ENCODE results near the gene CACNA1C.
A peak's percentile ranks its signal among the peaks of the same experiment; 100 is the strongest.

CACNA1C gene

GRCh38 chr12:2492236-2492635 lies 439.4 kb downstream of the CACNA1C start:
- TF ChIP-seq, protein P1, sequence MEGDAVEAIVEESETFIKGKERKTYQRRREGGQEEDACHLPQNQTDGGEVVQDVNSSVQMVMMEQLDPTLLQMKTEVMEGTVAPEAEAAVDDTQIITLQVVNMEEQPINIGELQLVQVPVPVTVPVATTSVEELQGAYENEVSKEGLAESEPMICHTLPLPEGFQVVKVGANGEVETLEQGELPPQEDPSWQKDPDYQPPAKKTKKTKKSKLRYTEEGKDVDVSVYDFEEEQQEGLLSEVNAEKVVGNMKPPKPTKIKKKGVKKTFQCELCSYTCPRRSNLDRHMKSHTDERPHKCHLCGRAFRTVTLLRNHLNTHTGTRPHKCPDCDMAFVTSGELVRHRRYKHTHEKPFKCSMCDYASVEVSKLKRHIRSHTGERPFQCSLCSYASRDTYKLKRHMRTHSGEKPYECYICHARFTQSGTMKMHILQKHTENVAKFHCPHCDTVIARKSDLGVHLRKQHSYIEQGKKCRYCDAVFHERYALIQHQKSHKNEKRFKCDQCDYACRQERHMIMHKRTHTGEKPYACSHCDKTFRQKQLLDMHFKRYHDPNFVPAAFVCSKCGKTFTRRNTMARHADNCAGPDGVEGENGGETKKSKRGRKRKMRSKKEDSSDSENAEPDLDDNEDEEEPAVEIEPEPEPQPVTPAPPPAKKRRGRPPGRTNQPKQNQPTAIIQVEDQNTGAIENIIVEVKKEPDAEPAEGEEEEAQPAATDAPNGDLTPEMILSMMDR (IDR thresholded peaks at IDR 0.05; ENCODE audit: low read depth, low read length) = no peak
- DNase-seq = no peak
- Histone ChIP-seq H3K9me3 (ENCODE audit: severe bottlenecking) (peaks cover 13% of the 10 kb centered on the region), H3K36me3 (peaks cover 9% of the 10 kb centered on the region), H3K4me3 (ENCODE audit: low read depth, low read length) (no peak overlapping the region), H3K27ac (0 out of 2 replicates have a peak overlapping the region, but pooled peaks have one; percentile 30), H3K27me3 (ENCODE audit: insufficient read depth, low read depth, severe bottlenecking) (no peaks in the 10 kb centered on the region)

DNA sequence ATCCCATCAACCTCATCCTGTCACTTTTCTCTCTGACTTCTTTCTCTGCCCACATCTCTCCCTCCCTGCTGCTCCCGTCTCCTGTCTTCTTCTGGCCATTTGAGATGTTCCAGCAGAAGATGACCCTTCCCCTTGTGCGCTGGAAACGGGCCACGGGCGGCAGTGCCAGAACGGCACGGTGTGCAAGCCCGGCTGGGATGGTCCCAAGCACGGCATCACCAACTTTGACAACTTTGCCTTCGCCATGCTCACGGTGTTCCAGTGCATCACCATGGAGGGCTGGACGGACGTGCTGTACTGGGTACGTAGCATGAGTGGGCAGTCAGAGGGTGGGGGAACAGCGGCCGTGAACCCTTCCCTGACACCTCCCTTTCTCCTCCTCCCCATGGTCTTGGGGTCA lies 440.3 kb downstream of the CACNA1C start:
- Histone ChIP-seq H3K9me3 (ENCODE audit: severe bottlenecking) (peaks cover 12% of the 10 kb centered on the region), H3K27me3 (ENCODE audit: insufficient read depth, low read depth, severe bottlenecking) (no peaks in the 10 kb centered on the region), H3K27ac (no peak overlapping the region), H3K36me3 (peaks cover 7% of the 10 kb centered on the region), H3K4me3 (ENCODE audit: low read depth, low read length) (no peak overlapping the region)
- TF ChIP-seq, protein P1 (IDR thresholded peaks at IDR 0.05; ENCODE audit: low read depth, low read length) = no peak
- DNase-seq = no peak

GRCh38 chr12:2494486-2495192 lies 441.9 kb downstream of the CACNA1C start:
- H3K4me3 ChIP-seq (ENCODE audit: low read depth, low read length) = no peak overlapping the region
- no peaks in the 10 kb centered on the region for H3K36me3 ChIP-seq
- H3K9me3 ChIP-seq (ENCODE audit: severe bottlenecking) = peaks cover 5% of the 10 kb centered on the region
- TF ChIP-seq, protein P1 (IDR thresholded peaks at IDR 0.05; ENCODE audit: low read depth, low read length) = no peak
- no peak overlapping the region for H3K27ac ChIP-seq
- no peaks in the 10 kb centered on the region for H3K27me3 ChIP-seq (ENCODE audit: insufficient read depth, low read depth, severe bottlenecking)
- DNase-seq = no peak

DNA sequence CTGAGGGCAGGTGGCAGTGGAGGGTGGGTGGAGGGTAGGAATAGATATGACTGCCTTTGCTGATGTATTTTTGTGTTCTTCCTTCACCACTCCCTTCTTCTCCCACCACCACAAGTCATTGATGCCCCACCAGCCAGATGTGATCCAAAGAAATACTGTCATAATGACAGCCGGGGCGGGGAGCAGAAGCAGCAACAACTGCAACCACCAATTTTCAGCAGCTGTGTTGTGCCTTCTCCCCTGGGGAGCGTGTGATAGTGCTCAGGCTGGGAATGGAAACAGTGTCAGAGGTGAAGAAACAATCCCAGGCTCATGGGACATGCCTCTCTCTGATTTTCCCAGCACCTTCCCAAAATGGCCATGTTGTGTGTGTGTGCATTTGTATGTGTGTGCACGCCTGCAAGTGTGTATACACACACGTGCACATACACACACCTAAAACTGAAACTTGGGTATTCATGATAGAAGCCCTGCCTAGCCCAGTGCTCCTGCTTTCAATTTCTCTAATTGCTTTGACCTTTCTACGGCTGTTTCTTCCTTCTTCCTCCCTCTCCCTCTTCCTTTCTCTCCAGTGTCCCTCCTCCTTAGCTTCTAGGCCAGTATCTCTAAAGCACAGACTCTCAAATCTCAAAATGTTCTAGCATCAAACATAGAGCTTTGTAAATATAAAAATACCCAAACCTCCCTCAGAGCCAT lies 442.8 kb downstream of the CACNA1C start:
- no peak overlapping the region for H3K4me3 ChIP-seq (ENCODE audit: low read depth, low read length)
- no peak overlapping the region for H3K27ac ChIP-seq
- TF ChIP-seq, protein P1 (IDR thresholded peaks at IDR 0.05; ENCODE audit: low read depth, low read length) = no peak
- no peak for DNase-seq
- no peaks in the 10 kb centered on the region for H3K27me3 ChIP-seq (ENCODE audit: insufficient read depth, low read depth, severe bottlenecking)
- no peaks in the 10 kb centered on the region for H3K36me3 ChIP-seq
- H3K9me3 ChIP-seq (ENCODE audit: severe bottlenecking) = peaks cover 8% of the 10 kb centered on the region

DNA sequence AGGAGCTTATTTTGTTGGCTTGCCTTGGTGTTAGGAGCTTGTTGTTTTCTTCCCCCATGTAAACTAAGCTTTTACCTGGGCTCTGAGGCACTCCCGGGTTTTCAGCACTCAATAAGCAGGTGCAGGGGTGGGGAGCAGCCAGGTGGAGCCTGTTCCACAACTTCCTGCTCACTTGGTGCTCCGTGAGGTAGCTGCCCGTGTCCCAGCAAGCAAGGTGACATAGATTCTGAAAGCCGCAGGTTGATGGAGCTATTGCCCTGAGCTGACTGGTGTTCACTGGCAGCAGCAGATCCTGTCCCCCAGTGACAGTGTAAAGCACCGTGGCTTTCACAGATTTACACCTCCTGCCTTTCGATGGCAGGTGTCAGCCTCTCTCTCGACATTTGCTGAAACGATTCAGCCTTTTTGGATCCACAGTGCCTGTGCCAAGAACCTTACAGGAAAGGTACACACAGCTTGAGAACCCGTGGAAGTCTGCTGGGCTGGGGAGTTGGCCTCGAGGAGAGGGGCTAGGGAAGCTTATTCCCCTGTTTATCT lies 446.2 kb downstream of the CACNA1C start:
- H3K27me3 ChIP-seq (ENCODE audit: insufficient read depth, low read depth, severe bottlenecking) = no peaks in the 10 kb centered on the region

More for the DNA sequence above, 446.2 kb downstream of the CACNA1C start:
- no peaks in the 10 kb centered on the region for H3K36me3 ChIP-seq
- no peak overlapping the region for H3K4me3 ChIP-seq (ENCODE audit: low read depth, low read length)
- peaks cover 11% of the 10 kb centered on the region for H3K9me3 ChIP-seq (ENCODE audit: severe bottlenecking)
- H3K27ac ChIP-seq = no peak overlapping the region
- TF ChIP-seq, protein P1 (IDR thresholded peaks at IDR 0.05; ENCODE audit: low read depth, low read length) = no peak
- DNase-seq = peak; percentile 20
